Smooth muscle cell (in vitro differentiated cells): Measurements from ENCODE around the gene SYNE2. TPM values are rescaled to one million over a fixed set of nuclear protein-coding genes. Genes with fewer than 3 reads are reported as not detected.

Experiments
- DNase-seq: peaks from one replicate; lab custom pipeline; 2025; ENCODE audit not compliant: unreplicated experiment; lab: John Stamatoyannopoulos, UW
- H2AFZ ChIP-seq: fragments of 200-600 bp; sonication (generic); 2 replicates; pipeline ENCODE4 v1.6.0; 2016; ENCODE audit warnings: antibody characterized with exemption, low read depth, mild to moderate bottlenecking
- H3F3A ChIP-seq: fragments of 200-600 bp; sonication (generic); 2 replicates; pipeline ENCODE4 v1.6.0; 2017; ENCODE audit warnings: antibody characterized with exemption, low read depth
- H3K27ac ChIP-seq: fragments of 200-600 bp; sonication (generic); 2 replicates; pipeline ENCODE4 v1.5.1; 2016; ENCODE audit warnings: low read depth, mild to moderate bottlenecking
- H3K27me3 ChIP-seq: fragments of 200-600 bp; sonication (generic); 2 replicates; pipeline ENCODE4 v1.6.1; 2016; ENCODE audit warnings: low read depth, mild to moderate bottlenecking
- H3K36me3 ChIP-seq: fragments of 200-600 bp; sonication (generic); 2 replicates; pipeline ENCODE4 v1.5.1; 2016; ENCODE audit warnings: low read depth
- H3K4me1 ChIP-seq: fragments of 200-600 bp; sonication (generic); 2 replicates; pipeline ENCODE4 v1.5.1; 2016; ENCODE audit warnings: low read depth
- H3K4me2 ChIP-seq: fragments of 200-600 bp; sonication (generic); 2 replicates; pipeline ENCODE4 v1.6.0; 2016; ENCODE audit warnings: mild to moderate bottlenecking
- H3K4me3 ChIP-seq: fragments of 200-600 bp; sonication (generic); 2 replicates; pipeline ENCODE4 v1.5.1; 2016; ENCODE audit warnings: mild to moderate bottlenecking
- H3K79me2 ChIP-seq: fragments of 200-600 bp; sonication (generic); 2 replicates; pipeline ENCODE4 v1.6.0; 2016; ENCODE audit warnings: low read depth, mild to moderate bottlenecking
- H3K9ac ChIP-seq: fragments of 200-600 bp; sonication (generic); 2 replicates; pipeline ENCODE4 v1.6.0; 2016; ENCODE audit warnings: low read depth
- H3K9me3 ChIP-seq: fragments of 200-600 bp; sonication (generic); replicated peaks from 2 replicates; pipeline ENCODE4 v1.5.1; 2016; ENCODE audit warnings: low read depth
- H4K20me1 ChIP-seq: fragments of 200-600 bp; sonication (generic); 2 replicates; pipeline ENCODE4 v1.6.0; 2016; ENCODE audit warnings: low read depth
- WGBS: methylation state at CpG from one replicate; pipeline ENCODE4 v1.1.7; 2016; ENCODE audit warnings: low lambda C conversion rate; 5-methylcytosine and 5-hydroxymethylcytosine counted together
- polyA plus RNA-seq: library from polyadenylated mRNA; unstranded; fragments of >200 nt; fragmentation: Nextera tagmentation; extraction: Ambion mirVana; gene quantifications from 2 replicates; pipeline ENCODE4 v1.2.1, GENCODE V29; 2016
- total RNA-seq: library from RNA; depleted of rRNA; stranded (reverse); fragments of >200 nt; gene quantifications from 2 replicates; pipeline ENCODE4 v1.2.3, GENCODE V29; 2014
- TF ChIP-seq, protein P1 (sequence below): fragments of 200-600 bp; sonication (generic); IDR thresholded peaks from 2 replicates; pipeline ENCODE4 v1.5.1; 2017; ENCODE audit warnings: borderline replicate concordance, mild to moderate bottlenecking, antibody characterized with exemption; ENCODE audit not compliant: insufficient read depth, poor library complexity, severe bottlenecking

The SYNE2 gene
- total and polyA plus RNA-seq, 2 experiments from 2014 or later = 4.8 to 20.9 TPM

DNA sequence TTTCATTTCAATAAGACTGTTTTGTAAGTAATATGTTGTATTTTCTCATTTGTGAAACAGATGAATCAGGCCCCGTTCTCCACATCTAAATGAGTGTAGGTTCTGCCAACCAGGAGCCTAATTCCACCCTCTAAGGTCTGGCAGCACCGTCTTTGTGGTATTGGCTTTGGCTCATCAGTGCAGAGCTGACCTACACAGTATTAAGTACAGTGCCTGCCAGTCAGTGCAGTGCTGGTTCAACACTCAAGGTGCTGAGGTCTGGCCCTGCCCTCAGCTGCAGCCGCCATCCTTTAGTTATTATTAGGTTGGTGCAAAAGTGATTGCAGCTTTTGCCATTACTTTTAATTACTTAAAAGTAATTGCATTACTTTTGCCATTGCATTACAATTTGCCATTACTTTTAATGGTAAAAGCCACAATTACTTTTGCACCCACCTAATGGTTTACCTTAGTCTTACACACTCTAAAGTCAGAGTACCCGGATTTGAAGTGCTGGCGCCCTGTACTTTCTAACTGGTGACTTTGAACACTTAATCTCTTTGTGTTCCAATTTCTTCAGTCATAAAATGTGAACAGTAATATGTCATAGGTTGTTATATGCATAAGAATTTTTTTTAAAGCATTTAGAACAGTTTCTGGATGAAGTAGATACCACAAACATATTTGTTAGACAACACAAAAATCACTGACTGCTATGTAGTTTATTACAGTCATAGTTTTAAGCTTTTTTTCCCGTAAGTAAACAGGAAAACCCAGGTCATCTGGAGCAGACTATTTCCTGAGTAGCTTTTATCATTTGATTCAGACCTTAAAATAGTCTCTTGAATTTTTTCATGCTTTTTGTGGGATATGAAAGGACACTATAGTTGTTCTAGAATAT is 99.5 kb downstream of the SYNE2 start:
- WGBS = 90% methylated on average over 6 of the region's 6 CpGs
- no peak overlapping the region for H3K4me3 ChIP-seq

DNA sequence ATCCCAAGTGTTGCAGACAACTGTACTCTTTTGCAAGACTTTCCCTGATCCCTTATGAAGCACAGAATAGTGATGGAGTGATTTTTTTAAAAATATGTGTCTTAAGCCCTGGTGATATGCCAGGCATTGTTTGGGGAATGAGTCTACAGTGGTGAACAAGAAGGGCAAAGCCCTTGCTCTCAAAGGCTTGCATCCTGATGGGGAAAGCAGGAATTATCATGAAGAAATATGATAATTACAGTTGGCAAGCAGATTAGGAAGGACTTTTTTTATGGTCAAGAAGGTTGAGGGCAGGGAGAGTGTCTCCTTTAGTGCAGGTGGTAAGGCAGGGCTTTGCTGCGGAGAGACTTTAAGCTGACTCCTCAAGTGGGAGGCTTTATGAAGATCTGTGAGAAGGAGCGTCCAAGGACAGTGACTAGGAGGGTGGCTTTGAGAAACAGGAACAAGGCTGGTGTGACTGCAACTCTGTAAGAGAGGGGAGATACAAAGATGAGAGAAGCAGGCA is 100.2 kb downstream of the SYNE2 start:
- H3K4me3 ChIP-seq = no peak overlapping the region
- no peaks in the 10 kb centered on the region for H3K79me2 ChIP-seq
- 82% methylated on average over 2 of the region's 2 CpGs for WGBS
- no peak overlapping the region for H3K27ac ChIP-seq
- H3K4me2 ChIP-seq = no peak overlapping the region
- no peaks in the 10 kb centered on the region for H3F3A ChIP-seq
- H3K9ac ChIP-seq = no peak overlapping the region
- H2AFZ ChIP-seq = no peak overlapping the region
- TF ChIP-seq, protein P1, sequence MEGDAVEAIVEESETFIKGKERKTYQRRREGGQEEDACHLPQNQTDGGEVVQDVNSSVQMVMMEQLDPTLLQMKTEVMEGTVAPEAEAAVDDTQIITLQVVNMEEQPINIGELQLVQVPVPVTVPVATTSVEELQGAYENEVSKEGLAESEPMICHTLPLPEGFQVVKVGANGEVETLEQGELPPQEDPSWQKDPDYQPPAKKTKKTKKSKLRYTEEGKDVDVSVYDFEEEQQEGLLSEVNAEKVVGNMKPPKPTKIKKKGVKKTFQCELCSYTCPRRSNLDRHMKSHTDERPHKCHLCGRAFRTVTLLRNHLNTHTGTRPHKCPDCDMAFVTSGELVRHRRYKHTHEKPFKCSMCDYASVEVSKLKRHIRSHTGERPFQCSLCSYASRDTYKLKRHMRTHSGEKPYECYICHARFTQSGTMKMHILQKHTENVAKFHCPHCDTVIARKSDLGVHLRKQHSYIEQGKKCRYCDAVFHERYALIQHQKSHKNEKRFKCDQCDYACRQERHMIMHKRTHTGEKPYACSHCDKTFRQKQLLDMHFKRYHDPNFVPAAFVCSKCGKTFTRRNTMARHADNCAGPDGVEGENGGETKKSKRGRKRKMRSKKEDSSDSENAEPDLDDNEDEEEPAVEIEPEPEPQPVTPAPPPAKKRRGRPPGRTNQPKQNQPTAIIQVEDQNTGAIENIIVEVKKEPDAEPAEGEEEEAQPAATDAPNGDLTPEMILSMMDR = no peak
- DNase-seq = no peak
- no peaks in the 10 kb centered on the region for H3K9me3 ChIP-seq
- H3K4me1 ChIP-seq = no peaks in the 10 kb centered on the region
- no peaks in the 10 kb centered on the region for H4K20me1 ChIP-seq
- no peaks in the 10 kb centered on the region for H3K27me3 ChIP-seq
- H3K36me3 ChIP-seq = no peaks in the 10 kb centered on the region

More for the DNA sequence above, 99.5 kb downstream of the SYNE2 start:
- no peaks in the 10 kb centered on the region for H3F3A ChIP-seq
- H3K9ac ChIP-seq = no peak overlapping the region
- no peak overlapping the region for H2AFZ ChIP-seq
- no peaks in the 10 kb centered on the region for H3K36me3 ChIP-seq
- no peaks in the 10 kb centered on the region for H3K9me3 ChIP-seq
- no peak overlapping the region for H3K4me2 ChIP-seq
- TF ChIP-seq, protein P1 = no peak
- H4K20me1 ChIP-seq = no peaks in the 10 kb centered on the region
- no peaks in the 10 kb centered on the region for H3K79me2 ChIP-seq
- H3K27me3 ChIP-seq = no peaks in the 10 kb centered on the region
- no peak for DNase-seq
- no peaks in the 10 kb centered on the region for H3K4me1 ChIP-seq
- no peak overlapping the region for H3K27ac ChIP-seq

DNA sequence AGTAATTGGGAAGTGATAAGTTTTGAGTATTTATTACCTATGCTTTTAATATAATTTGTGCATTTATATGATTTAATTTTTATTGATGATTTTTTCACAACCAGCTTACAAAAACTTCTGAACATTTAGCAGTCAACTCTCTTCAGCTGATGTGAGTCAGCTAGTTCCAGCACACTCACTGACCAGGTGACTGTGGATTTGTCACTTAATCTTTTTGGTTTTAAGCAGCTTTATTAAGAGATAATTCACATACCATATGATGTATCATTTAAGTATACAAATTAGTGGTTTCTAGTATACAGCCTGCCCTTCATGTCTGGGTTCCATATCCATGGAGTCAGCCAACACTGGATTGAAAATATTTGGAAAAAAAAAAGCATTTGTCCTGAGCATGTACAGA is 103.5 kb downstream of the SYNE2 start:
- TF ChIP-seq, protein P1 = no peak
- no peak overlapping the region for H2AFZ ChIP-seq
- H3K36me3 ChIP-seq = no peaks in the 10 kb centered on the region
- no peaks in the 10 kb centered on the region for H3K27me3 ChIP-seq
- no peaks in the 10 kb centered on the region for H4K20me1 ChIP-seq
- H3K79me2 ChIP-seq = no peaks in the 10 kb centered on the region
- H3F3A ChIP-seq = no peaks in the 10 kb centered on the region
- no peaks in the 10 kb centered on the region for H3K9me3 ChIP-seq
- no peaks in the 10 kb centered on the region for H3K4me1 ChIP-seq
- H3K4me3 ChIP-seq = no peak overlapping the region
- no peak overlapping the region for H3K4me2 ChIP-seq
- no peak for DNase-seq
- H3K9ac ChIP-seq = no peak overlapping the region
- H3K27ac ChIP-seq = peak overlapping the region; percentile 63
